Lower lobe of right lung (tissue), 2 donors: ENCODE measurements around the gene EDN2. TPM values are rescaled to one million over a fixed set of nuclear protein-coding genes. Genes with fewer than 3 reads are reported as not detected.
A peak's percentile ranks its signal among the peaks of the same experiment; 100 is the strongest.

Experiments
- ATAC-seq, 2 donors: fragments of 200-7000 bp; cut with Tn5 transposase; one replicate each; pipeline ENCODE4 v1.9.1; 2020 to 2022; ENCODE audit warnings: mild to moderate bottlenecking in 2 of 2, moderate library complexity in 2 of 2
- DNase-seq: peaks from one replicate; pipeline ENCODE4 v3.0.0-alpha.2; 2020
- H3K27ac ChIP-seq: fragments of 200-600 bp; one replicate; pipeline ENCODE4 v1.8.0; 2022
- H3K27me3 ChIP-seq: fragments of 200-600 bp; one replicate; pipeline ENCODE4 v1.8.0; 2022; ENCODE audit warnings: low read depth
- H3K36me3 ChIP-seq: fragments of 200-600 bp; one replicate; pipeline ENCODE4 v1.8.0; 2022; ENCODE audit warnings: mild to moderate bottlenecking
- H3K4me1 ChIP-seq: fragments of 200-600 bp; one replicate; pipeline ENCODE4 v1.8.0; 2022
- H3K4me3 ChIP-seq: fragments of 200-600 bp; one replicate; pipeline ENCODE4 v1.8.0; 2022; ENCODE audit warnings: mild to moderate bottlenecking
- H3K9me3 ChIP-seq: fragments of 200-600 bp; one replicate; pipeline ENCODE4 v1.8.0; 2022
- intact Hi-C: fragments of 100-400 bp; cut with DNase I; formaldehyde crosslinking; loops from one replicate; pipeline ENCODE4 v1.11.0; 2022
- long read RNA-seq: library from polyadenylated mRNA; unstranded; transcript quantifications from one replicate; pipeline ENCODE4 v2.0.0, GENCODE V29; 2021
- total RNA-seq: library from RNA; stranded (reverse); fragmentation: NEBNext Ultra II Directional; extraction: Animal tissue kit (Norgen Biotek cat#: 25700); gene quantifications from one replicate; pipeline ENCODE4 v1.2.1, GENCODE V29; 2021
- TF ChIP-seq, protein P1 (sequence below): fragments of 200-600 bp; IDR thresholded peaks from one replicate; pipeline ENCODE4 v1.8.0; 2022; ENCODE audit warnings: antibody characterized with exemption, mild to moderate bottlenecking
- donor health status: DM: no; HTN: yes; CAD: no; lungs with severe emphysema.

EDN2 gene
- total RNA-seq = 2.1 TPM
- long read RNA-seq, partial matches to known transcripts = 0 of 2 reads
- long read RNA-seq, other reads (novel, unspliced or antisense) = 1 of 2 reads

- no peaks in the 10 kb centered on the region for H3K9me3 ChIP-seq
- H3K4me3 ChIP-seq = no peak within 1 kb of the TSS
- DNase-seq (peak; percentile 84), ATAC-seq (peak; percentile 86 to 89)
- no peaks in the 10 kb centered on the region for H3K27me3 ChIP-seq
- no peak within 1 kb of the TSS for H3K27ac ChIP-seq
- H3K36me3 ChIP-seq = no peaks in the 10 kb centered on the region
- TF ChIP-seq, protein P1, sequence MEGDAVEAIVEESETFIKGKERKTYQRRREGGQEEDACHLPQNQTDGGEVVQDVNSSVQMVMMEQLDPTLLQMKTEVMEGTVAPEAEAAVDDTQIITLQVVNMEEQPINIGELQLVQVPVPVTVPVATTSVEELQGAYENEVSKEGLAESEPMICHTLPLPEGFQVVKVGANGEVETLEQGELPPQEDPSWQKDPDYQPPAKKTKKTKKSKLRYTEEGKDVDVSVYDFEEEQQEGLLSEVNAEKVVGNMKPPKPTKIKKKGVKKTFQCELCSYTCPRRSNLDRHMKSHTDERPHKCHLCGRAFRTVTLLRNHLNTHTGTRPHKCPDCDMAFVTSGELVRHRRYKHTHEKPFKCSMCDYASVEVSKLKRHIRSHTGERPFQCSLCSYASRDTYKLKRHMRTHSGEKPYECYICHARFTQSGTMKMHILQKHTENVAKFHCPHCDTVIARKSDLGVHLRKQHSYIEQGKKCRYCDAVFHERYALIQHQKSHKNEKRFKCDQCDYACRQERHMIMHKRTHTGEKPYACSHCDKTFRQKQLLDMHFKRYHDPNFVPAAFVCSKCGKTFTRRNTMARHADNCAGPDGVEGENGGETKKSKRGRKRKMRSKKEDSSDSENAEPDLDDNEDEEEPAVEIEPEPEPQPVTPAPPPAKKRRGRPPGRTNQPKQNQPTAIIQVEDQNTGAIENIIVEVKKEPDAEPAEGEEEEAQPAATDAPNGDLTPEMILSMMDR = peak; percentile 11
- H3K4me1 ChIP-seq = peaks cover 65% of the 10 kb centered on the region
- intact Hi-C loops = no loop called here
Observed at GRCh38 chr1:41484402-41485241, at the start of gene EDN2. Gene EDN2, minus strand, starts transcription at chr1:41484683. Its CDS starts 82 bp downstream, at chr1:41484601.

DNA sequence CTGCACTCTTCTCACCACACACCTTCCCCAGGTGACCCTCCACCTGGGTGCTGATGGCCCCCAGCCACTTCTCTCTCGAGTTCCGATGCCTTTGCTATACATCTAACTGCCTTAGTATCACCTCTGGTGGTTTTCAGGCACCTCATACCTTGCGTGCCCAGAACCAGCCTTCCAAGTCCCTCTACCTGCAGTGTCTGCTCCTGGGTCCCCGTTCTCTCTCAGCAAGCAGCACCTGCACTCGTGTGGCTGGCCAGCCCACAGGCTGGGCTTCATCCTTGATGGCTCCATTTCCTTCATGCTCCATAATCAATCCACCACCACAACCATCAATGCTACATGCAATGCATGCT, 49.2 kb upstream of the EDN2 start:
- Histone ChIP-seq H3K4me3 (no peak overlapping the region), H3K9me3 (no peaks in the 10 kb centered on the region), H3K4me1 (peaks cover 11% of the 10 kb centered on the region), H3K27me3 (no peaks in the 10 kb centered on the region), H3K27ac (no peak overlapping the region), H3K36me3 (no peaks in the 10 kb centered on the region)
- TF ChIP-seq, protein P1 = no peak
- intact Hi-C loops = no loop called here
- ATAC-seq (no peak), DNase-seq (peak; percentile 18)

GRCh38 chr1:41533016-41533730, 48.7 kb upstream of the EDN2 start:
- intact Hi-C loops = no loop called here
- H3K27ac ChIP-seq = no peak overlapping the region
- no peaks in the 10 kb centered on the region for H3K27me3 ChIP-seq
- DNase-seq = peak; percentile 28
- H3K36me3 ChIP-seq = no peaks in the 10 kb centered on the region
- no peak overlapping the region for H3K4me3 ChIP-seq
- peaks cover 10% of the 10 kb centered on the region for H3K4me1 ChIP-seq
- no peaks in the 10 kb centered on the region for H3K9me3 ChIP-seq
- TF ChIP-seq, protein P1 = no peak
- no peak for ATAC-seq

GRCh38 chr1:41532206-41532975, 47.9 kb upstream of the EDN2 start:
- Histone ChIP-seq H3K27ac (no peak overlapping the region), H3K9me3 (no peaks in the 10 kb centered on the region), H3K36me3 (no peaks in the 10 kb centered on the region), H3K27me3 (no peaks in the 10 kb centered on the region), H3K4me1 (peaks cover 3% of the 10 kb centered on the region), H3K4me3 (no peak overlapping the region)
- TF ChIP-seq, protein P1 = no peak
- intact Hi-C loops = no loop called here
- no peak for ATAC-seq
- peak; percentile 11 for DNase-seq

DNA sequence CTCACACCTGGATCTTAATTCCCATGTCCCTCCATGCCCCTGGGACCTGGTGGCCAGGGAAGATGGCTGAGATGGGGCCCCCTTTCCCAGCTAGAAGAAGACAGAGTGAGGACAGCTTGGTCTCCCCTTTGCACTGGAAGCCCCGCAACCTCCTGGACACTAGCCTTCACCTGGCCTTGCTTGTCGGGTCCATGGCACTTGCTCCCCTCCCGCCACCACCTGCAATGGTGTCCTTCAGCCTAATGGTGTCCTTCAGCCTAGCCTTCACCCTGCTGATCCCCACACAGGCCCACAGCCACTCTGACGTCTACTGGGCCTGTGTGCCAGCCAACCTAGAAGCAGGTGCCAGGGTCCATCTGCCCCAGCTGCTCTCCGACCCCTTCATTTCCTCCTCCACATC, 45.9 kb upstream of the EDN2 start:
- ATAC-seq (no peak), DNase-seq (peak; percentile 20)
- Histone ChIP-seq H3K27ac (no peak overlapping the region), H3K4me1 (no peaks in the 10 kb centered on the region), H3K4me3 (no peak overlapping the region), H3K27me3 (no peaks in the 10 kb centered on the region), H3K36me3 (no peaks in the 10 kb centered on the region), H3K9me3 (no peaks in the 10 kb centered on the region)
- intact Hi-C loops = no loop called here
- TF ChIP-seq, protein P1 = no peak
